NB4 (cell line): Measurements from ENCODE around the gene GYPE.
"Not testable (repeated sequence)": the region's sequence is repeated elsewhere in the genome, so short reads cannot be mapped to it uniquely, and the experiment has no call there.

Experiments used
- CTCF ChIP-seq: IDR thresholded peaks from one replicate; pipeline ENCODE4 v1.5.1; 2012; ENCODE audit warnings: low read depth, low read length
- MAX ChIP-seq: IDR thresholded peaks from 2 replicates; pipeline ENCODE4 v1.6.1; 2011; ENCODE audit warnings: low read depth, low read length
- MYC ChIP-seq: IDR thresholded peaks from 2 replicates; pipeline ENCODE4 v1.6.1; 2011; ENCODE audit warnings: low read depth, low read length
- POLR2A ChIP-seq: IDR thresholded peaks from 2 replicates; pipeline ENCODE4 v1.6.1; 2011; ENCODE audit warnings: mild to moderate bottlenecking; ENCODE audit not compliant: insufficient read length; ENCODE audit errors: extremely low read depth

- TF ChIP-seq POLR2A, CTCF, MAX, MYC: not testable (repeated sequence)
These were observed 71.2 kb downstream of the GYPE start for GRCh38 chr4:143834196-143834595.
